Measurements from ENCODE around the gene PLA2G15. TPM values are rescaled to one million over a fixed set of nuclear protein-coding genes. Genes with fewer than 3 reads are reported as not detected.

Gene PLA2G15
- total and polyA plus RNA-seq, 2 of the 13 experiments (the other 11 are each of a cell fraction or from before 2014, with no cell fraction given), result 14.4 to 23.7 TPM

GRCh38 chr16:68281368-68282063, 36.3 kb downstream of the PLA2G15 start (continued):
- TF ChIP-seq ATF6 (CRISPR knock-in tag; conservative IDR thresholded peaks at IDR 0.05) (no peak), ZZZ3 (CRISPR knock-in tag; IDR thresholded peaks at IDR 0.05; ENCODE audit: borderline replicate concordance) (0 out of 2 replicates have a peak, but pooled peaks have one; percentile 21), CENPX (CRISPR knock-in tag; IDR thresholded peaks at IDR 0.05) (no peak), ELF1 (CRISPR knock-in tag; IDR thresholded peaks at IDR 0.05) (peak; percentile 24; the same call in 1 of the 2 replicates), HNRNPK (IDR thresholded peaks at IDR 0.05; ENCODE audit: low read depth, low read length, poor library complexity, severe bottlenecking) (no peak), SMC3 (IDR thresholded peaks at IDR 0.05; ENCODE audit: low read length) (peak; percentile 59), RNF2 (conservative IDR thresholded peaks at IDR 0.05; ENCODE audit: low read depth) (no peak), ZBTB33 (CRISPR knock-in tag; IDR thresholded peaks at IDR 0.05) (peak; percentile 68), NFYC (CRISPR knock-in tag; IDR thresholded peaks at IDR 0.05) (no peak), ZMAT5 (CRISPR knock-in tag; IDR thresholded peaks at IDR 0.05; ENCODE audit: borderline replicate concordance, low read depth) (no peak)
- TF ChIP-seq, protein P1, sequence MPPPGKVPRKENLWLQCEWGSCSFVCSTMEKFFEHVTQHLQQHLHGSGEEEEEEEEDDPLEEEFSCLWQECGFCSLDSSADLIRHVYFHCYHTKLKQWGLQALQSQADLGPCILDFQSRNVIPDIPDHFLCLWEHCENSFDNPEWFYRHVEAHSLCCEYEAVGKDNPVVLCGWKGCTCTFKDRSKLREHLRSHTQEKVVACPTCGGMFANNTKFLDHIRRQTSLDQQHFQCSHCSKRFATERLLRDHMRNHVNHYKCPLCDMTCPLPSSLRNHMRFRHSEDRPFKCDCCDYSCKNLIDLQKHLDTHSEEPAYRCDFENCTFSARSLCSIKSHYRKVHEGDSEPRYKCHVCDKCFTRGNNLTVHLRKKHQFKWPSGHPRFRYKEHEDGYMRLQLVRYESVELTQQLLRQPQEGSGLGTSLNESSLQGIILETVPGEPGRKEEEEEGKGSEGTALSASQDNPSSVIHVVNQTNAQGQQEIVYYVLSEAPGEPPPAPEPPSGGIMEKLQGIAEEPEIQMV (CRISPR knock-in tag; IDR thresholded peaks at IDR 0.05; ENCODE audit: low read depth), result peak; percentile 84; the same call in 1 of the 2 replicates
- TF ChIP-seq, protein P2, sequence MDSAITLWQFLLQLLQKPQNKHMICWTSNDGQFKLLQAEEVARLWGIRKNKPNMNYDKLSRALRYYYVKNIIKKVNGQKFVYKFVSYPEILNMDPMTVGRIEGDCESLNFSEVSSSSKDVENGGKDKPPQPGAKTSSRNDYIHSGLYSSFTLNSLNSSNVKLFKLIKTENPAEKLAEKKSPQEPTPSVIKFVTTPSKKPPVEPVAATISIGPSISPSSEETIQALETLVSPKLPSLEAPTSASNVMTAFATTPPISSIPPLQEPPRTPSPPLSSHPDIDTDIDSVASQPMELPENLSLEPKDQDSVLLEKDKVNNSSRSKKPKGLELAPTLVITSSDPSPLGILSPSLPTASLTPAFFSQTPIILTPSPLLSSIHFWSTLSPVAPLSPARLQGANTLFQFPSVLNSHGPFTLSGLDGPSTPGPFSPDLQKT (CRISPR knock-in tag; IDR thresholded peaks at IDR 0.05; ENCODE audit: borderline replicate concordance), result no peak
- TF ChIP-seq, protein P3, sequence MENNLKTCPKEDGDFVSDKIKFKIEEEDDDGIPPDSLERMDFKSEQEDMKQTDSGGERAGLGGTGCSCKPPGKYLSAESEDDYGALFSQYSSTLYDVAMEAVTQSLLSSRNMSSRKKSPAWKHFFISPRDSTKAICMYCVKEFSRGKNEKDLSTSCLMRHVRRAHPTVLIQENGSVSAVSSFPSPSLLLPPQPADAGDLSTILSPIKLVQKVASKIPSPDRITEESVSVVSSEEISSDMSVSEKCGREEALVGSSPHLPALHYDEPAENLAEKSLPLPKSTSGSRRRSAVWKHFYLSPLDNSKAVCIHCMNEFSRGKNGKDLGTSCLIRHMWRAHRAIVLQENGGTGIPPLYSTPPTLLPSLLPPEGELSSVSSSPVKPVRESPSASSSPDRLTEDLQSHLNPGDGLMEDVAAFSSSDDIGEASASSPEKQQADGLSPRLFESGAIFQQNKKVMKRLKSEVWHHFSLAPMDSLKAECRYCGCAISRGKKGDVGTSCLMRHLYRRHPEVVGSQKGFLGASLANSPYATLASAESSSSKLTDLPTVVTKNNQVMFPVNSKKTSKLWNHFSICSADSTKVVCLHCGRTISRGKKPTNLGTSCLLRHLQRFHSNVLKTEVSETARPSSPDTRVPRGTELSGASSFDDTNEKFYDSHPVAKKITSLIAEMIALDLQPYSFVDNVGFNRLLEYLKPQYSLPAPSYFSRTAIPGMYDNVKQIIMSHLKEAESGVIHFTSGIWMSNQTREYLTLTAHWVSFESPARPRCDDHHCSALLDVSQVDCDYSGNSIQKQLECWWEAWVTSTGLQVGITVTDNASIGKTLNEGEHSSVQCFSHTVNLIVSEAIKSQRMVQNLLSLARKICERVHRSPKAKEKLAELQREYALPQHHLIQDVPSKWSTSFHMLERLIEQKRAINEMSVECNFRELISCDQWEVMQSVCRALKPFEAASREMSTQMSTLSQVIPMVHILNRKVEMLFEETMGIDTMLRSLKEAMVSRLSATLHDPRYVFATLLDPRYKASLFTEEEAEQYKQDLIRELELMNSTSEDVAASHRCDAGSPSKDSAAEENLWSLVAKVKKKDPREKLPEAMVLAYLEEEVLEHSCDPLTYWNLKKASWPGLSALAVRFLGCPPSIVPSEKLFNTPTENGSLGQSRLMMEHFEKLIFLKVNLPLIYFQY (CRISPR knock-in tag; IDR thresholded peaks at IDR 0.05; ENCODE audit: borderline replicate concordance), result peak; percentile 88; the same call in 1 of the 2 replicates
- TF ChIP-seq, protein P4, sequence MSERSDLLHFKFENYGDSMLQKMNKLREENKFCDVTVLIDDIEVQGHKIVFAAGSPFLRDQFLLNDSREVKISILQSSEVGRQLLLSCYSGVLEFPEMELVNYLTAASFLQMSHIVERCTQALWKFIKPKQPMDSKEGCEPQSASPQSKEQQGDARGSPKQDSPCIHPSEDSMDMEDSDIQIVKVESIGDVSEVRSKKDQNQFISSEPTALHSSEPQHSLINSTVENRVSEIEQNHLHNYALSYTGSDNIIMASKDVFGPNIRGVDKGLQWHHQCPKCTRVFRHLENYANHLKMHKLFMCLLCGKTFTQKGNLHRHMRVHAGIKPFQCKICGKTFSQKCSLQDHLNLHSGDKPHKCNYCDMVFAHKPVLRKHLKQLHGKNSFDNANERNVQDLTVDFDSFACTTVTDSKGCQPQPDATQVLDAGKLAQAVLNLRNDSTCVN (CRISPR knock-in tag; IDR thresholded peaks at IDR 0.05; ENCODE audit: borderline replicate concordance), result peak; percentile 34; the same call in 1 of the 2 replicates

Measured in HepG2 (cell line).